ENCODE results near the gene OR5H2. TPM values are rescaled to one million over a fixed set of nuclear protein-coding genes. Genes with fewer than 3 reads are reported as not detected.

Gene OR5H2
- total RNA-seq, 1 experiment from 2014 or later: not detected

- no peak for DNase-seq (ENCODE audit: low read depth)
These were observed 49.0 kb downstream of the OR5H2 start for GRCh38 chr3:98331329-98331728.

Other genes with a start within 250 kb of the OR5H2 start
- gene GABRR3, start 247.2 kb upstream of the OR5H2 start, total RNA-seq (2014; rRNA removed; shearing (Covaris generic)): not detected in 2 replicates
- not detected in 2 replicates for gene OR5AC2, start 195.3 kb upstream of the OR5H2 start, total RNA-seq (2014; rRNA removed; shearing (Covaris generic))
- not detected in 2 replicates for gene OR5H1, start 151.8 kb upstream of the OR5H2 start, total RNA-seq (2014; rRNA removed; shearing (Covaris generic))
- not detected in 2 replicates for gene OR5H14, start 135.0 kb upstream of the OR5H2 start, total RNA-seq (2014; rRNA removed; shearing (Covaris generic))
- gene OR5H15, start 115.8 kb upstream of the OR5H2 start, total RNA-seq (2014; rRNA removed; shearing (Covaris generic)): not detected in 2 replicates
- gene OR5H6, start 18.3 kb upstream of the OR5H2 start, total RNA-seq (2014; rRNA removed; shearing (Covaris generic)): not detected in 2 replicates
- not detected in 2 replicates for gene OR5K4, start 71.3 kb downstream of the OR5H2 start, total RNA-seq (2014; rRNA removed; shearing (Covaris generic))
- not detected in 2 replicates for gene OR5K3, start 108.2 kb downstream of the OR5H2 start, total RNA-seq (2014; rRNA removed; shearing (Covaris generic))
- not detected in 2 replicates for gene OR5K1, start 180.7 kb downstream of the OR5H2 start, total RNA-seq (2014; rRNA removed; shearing (Covaris generic))
- gene OR5K2, start 215.2 kb downstream of the OR5H2 start, total RNA-seq (2014; rRNA removed; shearing (Covaris generic)): not detected in 2 replicates
- gene CLDND1, start 240.4 kb downstream of the OR5H2 start, total RNA-seq (2014; rRNA removed; shearing (Covaris generic)): 153 and 181 TPM in 2 replicates
- 0.20 and 0.36 TPM in 2 replicates for gene GPR15, start 249.5 kb downstream of the OR5H2 start, total RNA-seq (2014; rRNA removed; shearing (Covaris generic))